SHP77 treated with DMSO at 0.1 percent for 48 hours (cell line): Measurements from ENCODE around the gene DRD1.

Experiments used
- DNase-seq: peaks from one replicate; lab custom pipeline; 2025; lab: John Stamatoyannopoulos, UW

The DRD1 gene

DNA sequence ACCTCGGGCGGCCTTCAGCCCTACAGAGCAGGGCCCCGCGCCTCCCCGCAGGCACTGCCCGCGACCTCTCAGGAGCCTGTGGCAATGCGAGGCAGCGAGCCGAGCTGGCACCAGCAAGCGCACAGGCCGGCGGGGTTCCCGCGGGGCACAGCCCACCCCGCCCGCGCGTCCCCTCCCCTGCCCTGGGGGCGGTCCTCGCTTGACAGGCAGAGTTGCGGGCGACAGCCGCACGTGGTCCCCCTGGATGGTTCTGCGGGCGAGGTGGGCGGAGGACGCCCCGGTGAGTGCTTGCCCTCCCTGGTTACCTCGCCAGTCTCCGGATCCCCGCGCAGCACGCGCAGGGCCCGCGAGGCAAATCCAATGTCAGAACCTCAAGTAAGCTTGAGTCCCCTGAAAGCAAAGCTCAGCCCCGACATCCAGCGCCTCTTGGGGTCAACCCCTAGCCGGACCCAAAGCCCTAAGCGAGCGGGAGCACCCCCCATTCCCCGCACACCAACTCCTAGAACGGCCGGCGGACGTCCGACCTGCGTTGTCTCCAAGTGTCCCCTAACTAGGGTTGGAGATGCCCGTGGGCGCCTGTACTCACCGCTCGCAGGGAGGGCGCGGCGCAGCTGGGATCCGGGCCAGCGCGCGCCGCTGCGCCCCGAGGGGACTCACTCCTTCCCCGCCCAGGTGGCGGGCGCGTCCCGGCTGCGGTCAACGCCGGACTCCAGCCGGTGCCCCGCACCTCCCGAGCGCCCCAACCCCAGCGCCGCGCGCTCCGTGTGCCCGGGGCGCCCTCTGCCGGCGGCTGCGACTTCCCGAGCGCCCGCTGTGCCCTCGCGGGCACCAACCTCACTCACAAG lies at the start of gene DRD1:
DRD1 (minus strand) TSS at position 123 of the 845 bp plus-strand sequence. CDS start 1,083 bp downstream, outside the sequence.
- DNase-seq: no peak

DNA sequence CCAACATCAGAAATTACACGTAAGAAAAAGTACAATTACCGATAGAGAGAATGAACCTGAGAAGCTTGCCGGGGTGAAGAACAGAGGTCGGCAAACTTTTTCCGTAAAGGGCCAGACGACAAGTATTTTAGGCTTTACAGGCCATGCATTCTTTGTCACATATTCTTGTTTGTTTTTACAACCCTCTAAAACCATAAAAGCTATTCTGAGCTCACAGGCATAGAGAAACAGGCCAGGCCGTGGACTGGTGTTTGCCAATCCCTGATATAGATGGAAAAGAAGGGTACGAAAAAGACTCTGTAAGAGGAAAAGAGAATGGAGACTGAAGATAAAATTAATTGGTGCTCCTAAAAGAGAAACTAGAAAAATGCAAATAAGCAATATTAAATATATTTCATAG lies 49.7 kb upstream of the DRD1 start:
- DNase-seq: no peak

DNA sequence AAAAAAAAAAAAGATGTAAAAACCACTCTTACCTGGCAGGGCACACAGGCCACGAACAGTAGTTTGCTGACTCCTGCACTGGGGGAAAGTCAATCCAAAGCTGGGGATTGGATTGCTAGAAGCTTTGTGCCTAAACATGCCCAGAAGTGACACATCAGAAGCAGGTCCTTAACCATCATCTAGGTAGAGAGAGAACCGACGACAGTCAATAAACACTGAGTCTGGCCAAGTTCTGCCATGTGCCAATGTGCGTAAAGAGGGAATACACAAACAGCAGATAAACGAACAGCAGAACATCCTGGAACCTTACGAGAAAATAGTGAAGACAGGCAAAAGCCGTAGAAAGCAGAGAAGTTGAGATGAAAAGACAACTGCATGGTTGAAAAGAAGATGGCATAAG lies 49.3 kb upstream of the DRD1 start:
- DNase-seq: no peak

DNA sequence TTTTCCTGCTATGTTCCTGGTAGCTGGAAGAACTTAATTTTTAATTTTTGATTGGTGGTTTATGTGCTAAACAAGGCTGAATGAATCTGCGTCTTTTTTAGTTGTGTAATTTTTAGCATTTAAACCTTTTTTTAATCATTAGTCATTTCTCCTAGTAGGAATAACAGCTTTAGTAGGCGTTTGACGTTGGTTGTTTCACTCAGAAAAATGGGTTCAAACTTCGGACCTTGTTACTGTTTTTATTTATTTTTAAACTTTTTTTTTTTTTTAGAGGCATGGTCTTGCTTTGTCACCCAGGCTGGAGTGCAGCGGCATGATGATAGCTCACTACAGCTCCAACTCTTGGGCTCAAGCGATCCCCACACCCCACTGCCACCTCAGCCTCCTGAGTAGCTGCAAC lies 47.2 kb upstream of the DRD1 start:
- no peak for DNase-seq

GRCh38 chr5:175489693-175490443 lies 45.9 kb upstream of the DRD1 start:
- DNase-seq: no peak

DNA sequence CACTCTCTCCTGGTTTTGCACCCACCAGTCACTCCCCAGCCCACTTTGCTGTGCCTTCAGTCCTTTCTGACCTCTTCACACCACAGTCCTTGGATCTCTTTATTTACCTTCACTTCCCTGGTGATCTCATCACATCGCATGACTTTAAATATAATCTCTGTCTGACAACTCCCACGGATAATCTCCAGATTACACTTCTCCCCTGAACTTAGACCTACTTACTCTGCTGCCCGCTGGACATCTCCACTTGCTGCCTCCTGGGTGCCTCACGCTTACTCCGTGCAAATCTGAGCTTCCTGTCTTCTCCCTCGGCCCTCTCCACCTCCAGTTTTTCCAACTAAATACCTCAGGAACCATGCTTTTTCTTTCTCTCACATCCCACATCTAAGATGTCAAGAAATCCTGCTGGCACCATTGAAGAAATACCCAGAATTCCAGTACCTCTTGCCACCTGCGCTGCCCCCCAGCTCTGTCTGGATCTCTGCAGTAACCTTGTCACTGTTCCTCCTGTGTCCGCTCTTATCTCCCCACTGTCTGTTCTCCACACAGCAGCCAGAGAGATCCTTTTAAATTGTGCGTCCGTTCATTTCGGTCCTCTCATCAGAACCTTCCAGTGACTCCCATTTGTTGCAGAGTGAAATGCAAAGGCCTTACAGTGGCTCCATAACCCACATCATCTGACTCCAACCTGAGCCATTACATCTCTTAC lies 43.7 kb upstream of the DRD1 start:
- no peak for DNase-seq

DNA sequence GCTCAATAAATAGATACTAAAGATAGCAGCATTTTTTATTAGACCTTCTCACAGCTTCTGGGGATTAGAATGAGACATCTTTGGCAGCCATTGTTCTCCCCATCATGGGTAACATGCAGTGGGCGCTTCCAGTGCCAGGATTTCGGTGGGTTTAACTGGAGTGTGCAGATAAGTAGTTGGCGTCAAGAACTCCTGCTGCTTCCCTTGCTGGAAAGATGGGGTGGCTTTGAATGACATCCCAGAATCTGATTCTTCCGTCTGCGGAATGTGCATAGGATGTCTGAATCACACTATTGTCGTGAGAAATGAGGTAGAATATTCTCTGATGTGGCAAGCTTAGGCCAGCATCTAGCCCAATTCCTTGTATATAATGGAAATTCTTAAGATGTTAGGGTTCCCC lies 41.6 kb upstream of the DRD1 start:
- no peak for DNase-seq

GRCh38 chr5:175484829-175485228 lies 40.8 kb upstream of the DRD1 start:
- DNase-seq: no peak

DNA sequence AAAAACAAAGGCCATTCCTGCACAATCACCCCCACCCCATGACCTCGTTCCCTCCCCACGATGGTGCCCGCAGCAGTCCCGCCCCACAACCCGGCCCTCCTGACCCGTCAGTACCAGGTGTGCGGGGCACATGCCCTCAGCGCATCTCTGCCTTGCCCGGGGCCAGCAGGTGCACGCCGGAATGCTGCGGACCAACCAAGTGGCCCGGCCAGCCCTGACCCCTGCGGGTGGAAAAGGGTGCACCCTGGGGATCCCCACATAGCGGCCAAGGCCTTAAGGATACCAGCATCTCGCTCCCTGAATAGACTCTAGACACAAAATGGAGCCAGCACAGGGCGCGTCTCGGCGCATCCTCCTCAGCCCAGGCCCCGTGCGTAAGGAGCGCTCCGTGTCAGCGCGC lies 40.3 kb upstream of the DRD1 start:
- DNase-seq: no peak

GRCh38 chr5:175483337-175483736 lies 39.4 kb upstream of the DRD1 start:
- no peak for DNase-seq

GRCh38 chr5:175479125-175479881 lies 35.3 kb upstream of the DRD1 start:
- no peak for DNase-seq

- peak; percentile 30 for DNase-seq
These were observed 34.6 kb upstream of the DRD1 start, which contains the start of gene SFXN1 for GRCh38 chr5:175478384-175479124. TSS of gene SFXN1 (plus strand) at chr5:175478560. CDS start at chr5:175492104, 13,544 bp downstream.

DNA sequence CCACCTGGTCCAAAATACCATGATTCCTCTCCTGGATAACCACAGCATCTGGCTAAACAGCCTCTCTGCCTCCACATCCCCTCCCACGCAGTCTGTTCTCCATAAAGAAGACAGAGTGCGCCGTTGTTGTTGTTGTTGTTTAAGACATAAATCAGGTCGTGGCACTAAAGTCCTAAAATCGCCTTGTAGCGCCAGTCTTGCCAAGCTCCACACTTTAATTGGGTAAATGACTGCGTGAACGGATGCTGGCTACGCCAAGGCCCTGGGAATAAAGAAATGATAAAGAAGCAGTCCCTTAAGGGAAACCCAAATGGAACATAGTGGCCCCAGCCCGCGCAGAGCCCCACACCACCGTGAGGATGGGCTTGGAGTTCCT lies 34.0 kb upstream of the DRD1 start:
- no peak for DNase-seq

DNA sequence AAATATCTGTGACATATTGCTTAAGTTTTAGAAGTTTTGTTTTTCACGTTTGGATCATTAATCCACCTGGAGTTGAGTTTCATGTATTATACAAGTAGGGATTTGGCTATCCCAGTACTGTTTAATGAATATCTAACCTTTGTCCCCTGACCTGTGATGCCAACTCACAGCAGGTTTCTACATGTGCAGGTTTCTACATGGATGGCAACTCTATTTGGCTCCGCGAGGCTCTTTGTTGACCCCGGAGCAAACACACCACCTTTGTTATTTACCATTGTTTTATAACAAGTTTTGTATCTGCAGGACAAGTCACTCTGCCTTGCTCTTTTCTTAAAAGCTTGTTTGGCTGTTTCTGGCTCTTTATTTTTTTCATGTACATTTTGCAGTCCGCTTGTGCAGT lies 33.5 kb upstream of the DRD1 start:
- DNase-seq: no peak

- DNase-seq: no peak
These were observed 31.3 kb upstream of the DRD1 start for GRCh38 chr5:175475248-175475647.

DNA sequence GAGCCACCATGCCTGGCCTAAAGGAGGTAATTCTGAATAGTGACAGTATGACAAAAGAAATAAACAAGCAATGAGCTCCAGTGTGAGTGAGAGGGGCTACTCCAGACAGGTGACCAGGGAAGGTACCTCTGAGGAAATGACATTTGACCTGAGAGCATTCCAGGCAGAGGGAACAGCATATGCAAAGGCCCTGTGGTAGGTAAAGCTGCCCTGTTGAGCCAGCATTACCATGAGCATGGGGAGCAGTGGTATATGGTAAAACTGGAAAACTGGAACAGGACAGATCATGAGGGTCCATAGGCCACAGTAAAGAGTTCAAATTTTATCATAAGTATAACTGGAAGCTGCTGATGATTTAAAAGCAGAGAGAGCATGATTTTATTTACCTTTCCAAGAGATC lies 28.4 kb upstream of the DRD1 start:
- DNase-seq: no peak

DNA sequence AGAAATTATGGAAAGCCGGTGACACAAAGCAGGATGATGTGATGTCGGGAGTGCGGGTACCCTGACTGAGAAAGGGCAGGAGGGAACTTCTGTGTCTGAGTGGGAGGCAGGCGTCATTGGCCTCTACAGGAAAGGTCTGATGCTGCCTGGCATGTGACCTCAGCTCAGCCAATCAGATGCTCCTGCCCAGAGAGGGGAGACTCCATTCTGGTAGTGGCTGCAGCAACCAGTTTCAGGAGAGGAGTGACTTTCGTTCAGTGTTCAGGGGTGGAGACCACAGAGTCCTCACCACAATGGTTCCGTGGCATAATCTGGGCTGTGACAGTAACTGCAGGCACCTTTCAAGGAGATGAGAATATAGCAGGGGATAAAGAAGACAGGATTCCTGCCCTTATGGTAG lies 27.6 kb upstream of the DRD1 start:
- DNase-seq: no peak

- no peak for DNase-seq
These were observed 27.2 kb upstream of the DRD1 start for GRCh38 chr5:175471196-175471595.

- no peak for DNase-seq
These were observed 26.8 kb upstream of the DRD1 start for GRCh38 chr5:175470781-175471180.

- no peak for DNase-seq
These were observed 25.9 kb upstream of the DRD1 start for GRCh38 chr5:175469916-175470315.

GRCh38 chr5:175468892-175469291 lies 24.9 kb upstream of the DRD1 start:
- no peak for DNase-seq
